Naive thymus-derived CD4-positive, alpha-beta T cell (primary cell): ENCODE measurements around the gene PLA1A. TPM values are rescaled to one million over a fixed set of nuclear protein-coding genes. Genes with fewer than 3 reads are reported as not detected.

Experiments used
- ATAC-seq: fragments of 150-1000 bp; cut with Tn5 transposase; 2 replicates; pipeline ENCODE4 v1.10.0; 2021; ENCODE audit warnings: mild to moderate bottlenecking, moderate library complexity
- CTCF ChIA-PET: fragments of 350-600 bp; sonication (Branson Sonifier 250); formaldehyde crosslinking; loops from one replicate; lab custom pipeline; 2021; ENCODE audit warnings: antibody characterized with exemption; lab: Charles Lee
- POLR2A ChIA-PET: fragments of 350-600 bp; sonication (Branson Sonifier 250); formaldehyde crosslinking; loops from one replicate; lab custom pipeline; 2021; ENCODE audit warnings: antibody characterized with exemption, inconsistent platforms; lab: Charles Lee
- DNase-seq, 9 donors: peaks; one replicate each; pipeline versions ENCODE4 v3.0.0 to v3.0.0-alpha.2; 2020 to 2022; ENCODE audit warnings: mixed read lengths in 1 of 9
- H3K27ac ChIP-seq: one replicate; pipeline ENCODE4 v1.7.0; 2013; ENCODE audit warnings: mild to moderate bottlenecking, low read depth, low read length, moderate library complexity
- H3K27me3 ChIP-seq, 2 donors: one replicate each; pipeline ENCODE4 v1.7.0; 2013; ENCODE audit warnings: low read length in 2 of 2, mild to moderate bottlenecking in 2 of 2, moderate library complexity in 2 of 2; ENCODE audit not compliant: control insufficient read depth in 2 of 2, insufficient read depth in 2 of 2
- H3K36me3 ChIP-seq, 3 experiments: 1 replicate in 2 of 3; 2 replicates in 1 of 3; pipeline ENCODE4 v1.7.0; 2013; ENCODE audit warnings: low read length in 3 of 3, mild to moderate bottlenecking in 3 of 3, moderate library complexity in 1 of 3; ENCODE audit not compliant: insufficient read depth in 3 of 3, control insufficient read depth in 2 of 3
- H3K4me1 ChIP-seq, 2 donors: one replicate each; pipeline ENCODE4 v1.7.0; 2013; ENCODE audit warnings: low read length in 2 of 2, mild to moderate bottlenecking in 2 of 2, moderate library complexity in 1 of 2; ENCODE audit not compliant: control insufficient read depth in 2 of 2, insufficient read depth in 2 of 2
- H3K4me3 ChIP-seq: 2 replicates; pipeline ENCODE4 v1.7.0; 2013; ENCODE audit warnings: mild to moderate bottlenecking, low read length
- H3K9me3 ChIP-seq, 3 experiments: 1 replicate in 2 of 3; 2 replicates in 1 of 3; pipeline ENCODE4 v1.7.0; 2013; ENCODE audit warnings: low read length in 3 of 3; ENCODE audit not compliant: control insufficient read depth in 2 of 3
- H3K27ac Mint-ChIP-seq, 9 donors: one replicate each; pipeline ENCODE4 v1.8.0; 2020 to 2022; ENCODE audit warnings: mixed read lengths in 9 of 9, mild to moderate bottlenecking in 8 of 9, moderate library complexity in 5 of 9, inconsistent platforms in 2 of 9
- H3K27me3 Mint-ChIP-seq, 5 donors: one replicate each; pipeline ENCODE4 v1.8.0; 2021 to 2022; ENCODE audit warnings: mixed read lengths in 5 of 5, mild to moderate bottlenecking in 1 of 5
- H3K36me3 Mint-ChIP-seq, 5 donors: one replicate each; pipeline ENCODE4 v1.8.0; 2020 to 2022; ENCODE audit warnings: mixed read lengths in 5 of 5, mild to moderate bottlenecking in 3 of 5, inconsistent platforms in 1 of 5
- H3K4me1 Mint-ChIP-seq, 7 donors: one replicate each; pipeline ENCODE4 v1.8.0; 2020 to 2022; ENCODE audit warnings: mixed read lengths in 7 of 7, mild to moderate bottlenecking in 3 of 7, inconsistent platforms in 1 of 7
- H3K4me3 Mint-ChIP-seq, 10 donors: one replicate each; pipeline ENCODE4 v1.8.0; 2020 to 2022; ENCODE audit warnings: mild to moderate bottlenecking in 10 of 10, mixed read lengths in 10 of 10, moderate library complexity in 6 of 10, inconsistent platforms in 2 of 10
- H3K9me3 Mint-ChIP-seq, 11 donors: one replicate each; pipeline ENCODE4 v1.8.0; 2020 to 2022; ENCODE audit warnings: mixed read lengths in 11 of 11, mild to moderate bottlenecking in 4 of 11, inconsistent platforms in 1 of 11, moderate library complexity in 1 of 11
- intact Hi-C, 2 donors: fragments of 100-400 bp; cut with micrococcal nuclease; formaldehyde crosslinking; loops; one replicate each; pipeline ENCODE4 v1.15.1; 2023
- polyA plus RNA-seq, 2 donors: library from polyadenylated mRNA; unstranded; fragments of 300-500 nt; fragmentation: Illumina TruSeq; gene quantifications; one replicate each; pipeline ENCODE4 v1.2.3, GENCODE V29; 2021
- total RNA-seq, 6 experiments: library from RNA in 5 of 6; stranded (reverse) in 5 of 6; gene quantifications; 1 replicate in 5 of 6; 2 replicates in 1 of 6; pipeline ENCODE4 v1.2.3 and lab custom pipeline; 2021 to 2026

The PLA1A gene
- total and polyA plus RNA-seq, 7 experiments from 2014 or later: 0.73 TPM; not detected in 6

- Mint-ChIP-seq H3K9me3 (peaks cover 0 to 2% (median 0%) of the 10 kb centered on the region in 11 donors), H3K36me3 (no peaks in the 10 kb centered on the region), H3K4me3 (no peak overlapping the region), H3K27ac (peak overlapping the region in 1 of 9 donors; percentile 14), H3K27me3 (peaks cover 0 to 4% (median 0%) of the 10 kb centered on the region in 5 donors), H3K4me1 (peaks cover 0 to 39% (median 1%) of the 10 kb centered on the region in 7 donors)
- Histone ChIP-seq H3K36me3 (no peaks in the 10 kb centered on the region), H3K4me3 (no peak overlapping the region), H3K27me3 (no peaks in the 10 kb centered on the region), H3K9me3 (no peaks in the 10 kb centered on the region), H3K4me1 (no peaks in the 10 kb centered on the region), H3K27ac (no peak overlapping the region)
- ChIA-PET POLR2A (no interaction called here), CTCF (interaction anchor here (0.7 kb wide), 1 partner anchor 95 kb away, joined by 3 read pairs; no protein-coding TSS in a partner anchor)
- intact Hi-C loops: loop anchor here in 1 of 2 donors (2.0 kb wide), 1 partner anchor 76 kb away; the partner anchor contains the start of gene COX17
- ATAC-seq (peak; percentile 79), DNase-seq (no peak)
Observed at GRCh38 chr3:119600732-119601131, 3.0 kb downstream of the PLA1A start.

- intact Hi-C loops: loop anchor here in 1 of 2 donors (2.0 kb wide), 1 partner anchor 76 kb away; the partner anchor contains the start of gene COX17
- no peak for ATAC-seq
- Histone ChIP-seq H3K27ac (no peak overlapping the region), H3K36me3 (no peaks in the 10 kb centered on the region), H3K4me3 (no peak overlapping the region), H3K4me1 (no peaks in the 10 kb centered on the region), H3K27me3 (no peaks in the 10 kb centered on the region), H3K9me3 (no peaks in the 10 kb centered on the region)
- DNase-seq: no peak
- H3K27ac Mint-ChIP-seq: peak overlapping the region in 1 of 9 donors; percentile 13
- ChIA-PET POLR2A (no interaction called here), CTCF (interaction anchor here (0.7 kb wide), 1 partner anchor 95 kb away, joined by 3 read pairs; no protein-coding TSS in a partner anchor)
- H3K27me3 Mint-ChIP-seq: peaks cover 0 to 4% (median 0%) of the 10 kb centered on the region in 5 donors
- H3K36me3 Mint-ChIP-seq: no peaks in the 10 kb centered on the region
- no peak overlapping the region for H3K4me3 Mint-ChIP-seq
- peaks cover 0 to 2% (median 0%) of the 10 kb centered on the region in 11 donors for H3K9me3 Mint-ChIP-seq
- H3K4me1 Mint-ChIP-seq: peaks cover 0 to 34% (median 1%) of the 10 kb centered on the region in 7 donors
Observed at GRCh38 chr3:119601154-119601553, 3.5 kb downstream of the PLA1A start.

GRCh38 chr3:119602676-119603075 is 5.0 kb downstream of the PLA1A start:
- H3K4me3 ChIP-seq: no peak overlapping the region
- H3K4me1 Mint-ChIP-seq: peaks cover 0 to 28% (median 0%) of the 10 kb centered on the region in 7 donors
- intact Hi-C loops: no loop called here
- H3K27ac Mint-ChIP-seq: no peak overlapping the region
- H3K36me3 ChIP-seq: no peaks in the 10 kb centered on the region
- DNase-seq (no peak), ATAC-seq (no peak)
- H3K9me3 Mint-ChIP-seq: peaks cover 0 to 2% (median 0%) of the 10 kb centered on the region in 11 donors
- ChIA-PET POLR2A (no interaction called here), CTCF (no interaction called here)
- H3K27ac ChIP-seq: no peak overlapping the region
- H3K27me3 ChIP-seq: no peaks in the 10 kb centered on the region
- H3K27me3 Mint-ChIP-seq: peaks cover 0 to 4% (median 1%) of the 10 kb centered on the region in 5 donors
- no peaks in the 10 kb centered on the region for H3K36me3 Mint-ChIP-seq
- H3K4me1 ChIP-seq: no peaks in the 10 kb centered on the region
- no peak overlapping the region for H3K4me3 Mint-ChIP-seq
- H3K9me3 ChIP-seq: no peaks in the 10 kb centered on the region

- H3K9me3 ChIP-seq: no peaks in the 10 kb centered on the region
- no peak overlapping the region for H3K27ac ChIP-seq
- no peaks in the 10 kb centered on the region for H3K36me3 ChIP-seq
- ATAC-seq (no peak), DNase-seq (no peak)
- Mint-ChIP-seq H3K9me3 (no peaks in the 10 kb centered on the region), H3K4me3 (no peak overlapping the region), H3K4me1 (peaks cover 0 to 16% (median 0%) of the 10 kb centered on the region in 7 donors), H3K27me3 (peaks cover 4 to 17% (median 9%) of the 10 kb centered on the region in 5 donors), H3K27ac (no peak overlapping the region), H3K36me3 (no peaks in the 10 kb centered on the region)
- H3K4me3 ChIP-seq: no peak overlapping the region
- no peaks in the 10 kb centered on the region for H3K4me1 ChIP-seq
- intact Hi-C loops: no loop called here
- CTCF ChIA-PET: no interaction called here
- POLR2A ChIA-PET: no interaction called here
- no peaks in the 10 kb centered on the region for H3K27me3 ChIP-seq
Observed at GRCh38 chr3:119604878-119605277, 7.2 kb downstream of the PLA1A start.

- DNase-seq (no peak), ATAC-seq (no peak)
- no peaks in the 10 kb centered on the region for H3K9me3 ChIP-seq
- intact Hi-C loops: no loop called here
- H3K4me3 ChIP-seq: no peak overlapping the region
- CTCF ChIA-PET: no interaction called here
- POLR2A ChIA-PET: no interaction called here
- H3K4me3 Mint-ChIP-seq: no peak overlapping the region
- peaks cover 0 to 4% (median 0%) of the 10 kb centered on the region in 5 donors for H3K36me3 Mint-ChIP-seq
- H3K27ac ChIP-seq: no peak overlapping the region
- H3K27me3 Mint-ChIP-seq: peaks cover 8 to 36% (median 15%) of the 10 kb centered on the region in 5 donors
- no peak overlapping the region for H3K27ac Mint-ChIP-seq
- H3K4me1 Mint-ChIP-seq: peaks cover 0 to 7% (median 0%) of the 10 kb centered on the region in 7 donors
- H3K4me1 ChIP-seq: no peaks in the 10 kb centered on the region
- H3K27me3 ChIP-seq: no peaks in the 10 kb centered on the region
- H3K36me3 ChIP-seq: no peaks in the 10 kb centered on the region
- H3K9me3 Mint-ChIP-seq: no peaks in the 10 kb centered on the region
Observed at GRCh38 chr3:119608405-119609000, 10.8 kb downstream of the PLA1A start.

- Mint-ChIP-seq H3K4me3 (no peak overlapping the region), H3K27ac (no peak overlapping the region), H3K27me3 (peaks cover 8 to 36% (median 13%) of the 10 kb centered on the region in 5 donors), H3K36me3 (peaks cover 0 to 4% (median 0%) of the 10 kb centered on the region in 5 donors), H3K4me1 (peaks cover 0 to 5% (median 0%) of the 10 kb centered on the region in 7 donors), H3K9me3 (no peaks in the 10 kb centered on the region)
- Histone ChIP-seq H3K4me3 (no peak overlapping the region), H3K4me1 (no peaks in the 10 kb centered on the region), H3K27ac (no peak overlapping the region), H3K36me3 (no peaks in the 10 kb centered on the region), H3K9me3 (no peaks in the 10 kb centered on the region), H3K27me3 (no peaks in the 10 kb centered on the region)
- ChIA-PET POLR2A (no interaction called here), CTCF (no interaction called here)
- DNase-seq (no peak), ATAC-seq (no peak)
- intact Hi-C loops: no loop called here
Observed at GRCh38 chr3:119609301-119609700, 11.6 kb downstream of the PLA1A start.

- H3K4me3 ChIP-seq: no peak overlapping the region
- H3K27ac ChIP-seq: no peak overlapping the region
- CTCF ChIA-PET: no interaction called here
- ATAC-seq (no peak), DNase-seq (no peak)
- Mint-ChIP-seq H3K4me1 (no peaks in the 10 kb centered on the region), H3K27ac (no peak overlapping the region), H3K9me3 (no peaks in the 10 kb centered on the region), H3K4me3 (no peak overlapping the region), H3K27me3 (peaks cover 8 to 41% (median 15%) of the 10 kb centered on the region in 5 donors), H3K36me3 (peaks cover 0 to 4% (median 0%) of the 10 kb centered on the region in 5 donors)
- POLR2A ChIA-PET: no interaction called here
- H3K27me3 ChIP-seq: no peaks in the 10 kb centered on the region
- H3K9me3 ChIP-seq: no peaks in the 10 kb centered on the region
- H3K4me1 ChIP-seq: no peaks in the 10 kb centered on the region
- no peaks in the 10 kb centered on the region for H3K36me3 ChIP-seq
- intact Hi-C loops: no loop called here
Observed at GRCh38 chr3:119611664-119612063, 14.0 kb downstream of the PLA1A start.
